KG1 (cell line): ENCODE results near the gene SNORC.
"Not testable (repeated sequence)": the region's sequence is repeated elsewhere in the genome, so short reads cannot be mapped to it uniquely, and the experiment has no call there.

Experiments used
- DNase-seq: peaks from one replicate; lab custom pipeline; 2025; lab: John Stamatoyannopoulos, UW

Gene SNORC

DNA sequence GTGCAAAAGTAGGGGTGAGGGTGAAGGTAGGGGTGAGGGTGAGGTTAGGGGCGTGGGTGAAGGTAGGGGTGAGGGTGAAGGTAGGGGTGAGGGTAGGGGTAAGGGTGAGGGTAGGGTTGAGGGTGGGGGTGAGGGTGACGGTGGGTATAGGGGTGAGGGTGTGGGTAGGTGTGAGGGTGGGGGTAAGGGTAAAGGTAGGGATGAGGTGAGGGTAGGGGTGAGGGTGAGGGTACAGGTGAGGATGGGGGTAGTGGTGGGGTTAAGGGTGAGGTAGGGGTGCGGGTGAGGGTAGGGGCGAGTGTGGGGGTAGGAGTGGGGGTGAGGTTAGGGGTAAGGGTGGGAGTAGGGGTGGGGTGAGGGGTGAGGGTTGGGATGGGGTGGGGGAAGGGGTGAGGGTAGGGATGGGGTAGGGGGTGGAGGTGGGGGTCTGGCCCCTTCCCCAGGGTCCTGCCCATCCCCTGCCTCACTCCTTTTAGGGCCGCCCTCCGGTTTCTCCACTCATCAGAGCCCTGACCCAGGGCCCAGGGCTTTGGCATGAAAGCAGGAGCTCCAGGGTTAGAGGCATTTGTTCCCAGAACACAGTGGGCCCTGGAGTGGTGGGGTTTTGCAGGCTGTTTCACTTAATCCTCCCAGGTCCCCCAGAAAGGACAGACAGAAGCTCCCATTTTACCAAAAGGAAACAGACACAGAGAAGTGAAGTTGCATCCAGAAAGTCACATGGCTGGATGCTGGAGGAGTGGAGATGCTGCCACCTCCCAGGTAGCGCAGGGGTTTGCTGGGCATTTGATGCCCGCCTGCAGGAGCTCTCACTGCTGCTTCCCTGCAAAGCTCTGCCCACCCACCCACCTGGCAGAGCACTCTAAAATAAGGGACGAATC is 26.9 kb downstream of the SNORC start:
- no peak for DNase-seq

DNA sequence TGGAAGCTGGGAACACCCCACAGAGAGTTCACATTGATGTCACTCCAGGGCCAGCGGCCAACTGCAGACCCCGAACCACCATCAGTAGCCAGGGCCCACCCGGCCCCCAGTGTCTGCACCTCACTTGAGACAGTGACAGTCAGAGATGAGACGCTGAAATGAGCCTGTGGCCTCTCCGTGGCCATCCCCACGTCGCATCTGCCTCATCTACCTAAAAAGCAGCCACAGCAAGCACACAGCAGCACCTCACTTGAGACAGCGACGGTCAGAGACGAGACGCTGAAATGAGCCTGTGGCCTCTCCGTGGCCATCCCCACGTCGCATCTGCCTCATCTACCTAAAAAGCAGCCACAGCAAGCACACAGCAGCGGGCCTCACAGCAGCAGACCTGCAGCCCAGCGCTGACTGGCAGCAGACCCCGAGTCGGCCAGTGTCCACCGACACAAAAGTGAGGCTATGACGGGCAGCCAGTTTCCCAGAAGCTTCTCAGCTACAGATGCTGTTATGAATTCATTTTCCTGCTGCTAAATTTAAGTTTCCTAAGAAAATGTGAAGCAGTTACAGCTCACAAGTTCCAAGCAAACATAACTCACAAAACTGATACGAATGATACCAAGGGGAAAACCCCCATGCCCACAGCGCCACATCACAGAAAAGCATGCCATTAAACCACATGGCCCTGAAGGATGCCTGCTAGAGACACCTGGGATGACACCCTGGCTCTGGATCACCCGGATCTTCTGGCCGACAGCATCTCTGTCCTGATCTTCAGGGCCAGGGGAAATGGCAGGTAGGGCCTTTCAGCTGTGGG is 27.7 kb downstream of the SNORC start:
- no peak for DNase-seq

DNA sequence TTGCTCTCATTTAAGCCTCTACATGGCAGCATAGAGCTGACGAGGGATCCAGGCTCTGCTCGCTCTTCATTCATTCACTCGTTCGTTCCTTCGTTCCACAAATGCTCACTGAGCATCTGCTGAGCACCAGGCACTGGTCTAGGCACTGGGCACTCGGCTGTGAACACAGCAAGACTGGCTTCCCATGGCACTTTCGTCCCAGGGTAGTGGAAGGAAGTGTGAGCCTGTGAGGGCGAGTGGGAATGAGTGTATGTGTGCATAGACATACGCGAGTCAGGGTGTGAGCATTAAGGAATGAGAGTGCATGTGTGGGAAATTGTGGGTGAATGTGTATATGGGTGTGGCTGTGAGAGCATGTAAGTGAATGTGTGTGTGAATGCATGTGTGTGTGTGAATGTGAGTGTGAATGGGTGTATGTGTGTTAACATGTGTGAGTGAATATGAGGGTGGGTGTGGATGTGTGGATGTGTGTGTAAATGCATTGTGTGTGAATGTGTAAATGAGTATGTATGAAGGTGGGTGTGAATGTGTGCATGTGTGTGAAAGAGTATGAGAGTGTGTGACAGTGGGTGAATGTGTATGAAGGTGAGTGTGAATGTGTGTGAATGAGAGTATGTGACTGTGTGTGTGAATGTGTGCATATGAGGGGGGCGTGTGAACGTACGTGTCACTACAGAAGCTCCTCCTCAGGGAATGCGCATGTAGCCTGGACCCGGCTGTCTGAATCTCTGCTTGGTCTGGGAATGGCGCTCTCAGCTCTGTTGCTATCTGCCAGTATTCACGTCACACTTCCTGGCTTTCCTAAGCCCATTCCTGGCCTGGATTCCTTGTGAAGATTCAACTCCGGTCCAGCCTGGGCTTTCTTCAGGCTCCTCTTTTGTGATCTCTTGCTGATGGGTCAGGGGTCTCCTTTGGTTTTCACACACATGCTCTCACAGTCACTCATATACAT is 28.8 kb downstream of the SNORC start:
- no peak for DNase-seq

DNA sequence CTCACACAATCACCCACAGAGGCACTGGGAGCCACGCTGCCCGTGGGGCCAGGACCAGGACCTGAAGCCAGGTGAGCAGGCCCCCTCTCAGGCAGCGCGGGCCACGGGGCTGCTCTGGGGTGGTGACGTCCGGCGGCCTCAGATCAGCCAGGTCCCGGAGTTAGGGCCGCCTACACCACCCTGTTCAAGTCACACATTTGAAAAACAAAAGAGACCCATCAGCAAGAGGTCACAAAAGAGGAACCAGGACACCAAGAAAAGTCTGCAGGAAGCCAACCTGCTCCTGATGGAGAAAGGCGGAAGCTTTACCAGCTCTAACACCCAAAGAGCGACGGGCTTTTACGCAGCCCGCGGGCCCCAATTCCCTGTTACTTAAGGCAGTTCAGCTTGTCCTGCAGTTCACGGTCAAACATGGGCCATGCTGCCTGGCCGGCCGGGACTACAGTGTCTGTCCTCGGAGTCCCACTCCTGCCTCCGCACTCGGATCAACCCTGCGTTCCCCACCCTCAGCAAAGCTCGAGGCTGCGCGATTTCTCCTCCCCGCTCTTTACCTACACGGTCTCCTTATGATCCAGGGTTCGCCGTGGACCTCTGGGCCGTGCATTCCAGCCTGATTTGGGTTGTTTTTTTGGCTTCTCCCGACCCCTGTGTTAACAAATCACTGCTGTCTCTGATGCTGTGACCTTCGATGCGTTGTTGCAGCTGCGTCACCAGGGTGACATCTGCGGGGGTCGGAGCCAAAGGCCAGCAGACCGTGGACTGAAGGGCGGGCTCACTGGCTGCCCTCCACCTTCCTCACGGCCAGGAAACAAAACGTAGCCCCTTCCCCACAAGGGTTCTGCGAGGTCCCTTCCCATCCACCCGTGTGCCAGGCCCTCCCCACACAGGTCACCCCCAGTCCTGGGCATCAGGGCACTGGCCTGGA is 31.0 kb downstream of the SNORC start:
- no peak for DNase-seq

DNA sequence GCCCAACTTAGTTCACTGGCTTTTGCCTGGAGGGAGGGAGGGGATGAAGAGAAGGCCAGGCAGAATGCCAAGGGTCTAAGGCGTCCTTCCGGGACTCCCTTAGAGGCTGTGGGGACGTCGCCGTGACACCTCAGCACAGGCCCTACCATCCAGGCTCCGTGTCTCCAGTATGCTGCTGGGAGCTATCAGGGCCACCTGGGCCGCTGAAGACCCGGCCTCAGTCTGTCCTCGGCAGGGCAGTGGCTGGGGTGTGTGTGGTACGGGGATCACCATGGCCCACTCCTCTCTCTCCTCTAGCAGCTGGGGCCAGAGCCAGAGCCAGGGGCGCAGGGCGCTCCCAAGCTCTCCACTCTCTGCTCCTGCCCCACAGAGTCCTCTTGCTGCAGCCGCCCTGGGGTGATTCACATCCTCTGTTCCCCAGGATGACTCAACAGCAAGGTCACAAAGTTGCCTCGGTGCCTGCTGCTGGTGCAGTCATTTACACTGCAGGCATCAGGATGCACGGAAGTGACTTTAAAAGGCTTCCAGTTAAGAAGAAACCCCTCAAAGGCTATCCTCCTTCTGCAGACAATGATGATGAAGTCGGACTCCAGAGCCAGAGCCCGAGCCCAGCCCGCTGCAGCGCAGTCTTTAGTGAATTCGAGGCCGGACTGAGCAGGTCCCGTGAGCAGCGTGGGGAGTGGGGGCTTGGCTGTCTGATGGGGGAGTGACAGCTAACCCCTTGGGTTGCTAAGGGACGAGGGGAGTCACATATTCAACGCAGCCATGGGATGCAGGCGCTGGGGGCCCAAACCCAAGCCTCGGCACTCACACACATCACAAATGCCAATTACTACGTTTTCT is 31.9 kb downstream of the SNORC start:
- no peak for DNase-seq

DNA sequence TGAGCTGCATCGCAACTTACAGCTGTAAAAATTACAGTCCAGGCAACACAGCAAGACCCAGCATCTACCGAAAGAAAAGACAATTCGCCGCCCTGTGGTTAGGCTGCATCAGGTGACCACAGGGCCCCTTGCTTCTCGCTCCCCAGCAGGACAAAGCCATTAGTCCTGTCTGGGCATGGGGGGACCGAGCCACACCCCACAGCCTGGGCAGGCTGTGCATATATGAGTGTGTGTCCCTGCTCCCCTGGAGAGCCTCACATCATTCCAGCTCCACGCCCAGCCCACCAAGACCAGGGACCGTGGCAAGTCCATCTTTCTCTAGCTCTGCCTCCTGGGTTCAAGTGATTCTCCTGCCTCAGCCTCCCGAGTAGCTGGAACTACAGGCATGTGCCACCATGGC is 33.9 kb downstream of the SNORC start:
- no peak for DNase-seq

DNA sequence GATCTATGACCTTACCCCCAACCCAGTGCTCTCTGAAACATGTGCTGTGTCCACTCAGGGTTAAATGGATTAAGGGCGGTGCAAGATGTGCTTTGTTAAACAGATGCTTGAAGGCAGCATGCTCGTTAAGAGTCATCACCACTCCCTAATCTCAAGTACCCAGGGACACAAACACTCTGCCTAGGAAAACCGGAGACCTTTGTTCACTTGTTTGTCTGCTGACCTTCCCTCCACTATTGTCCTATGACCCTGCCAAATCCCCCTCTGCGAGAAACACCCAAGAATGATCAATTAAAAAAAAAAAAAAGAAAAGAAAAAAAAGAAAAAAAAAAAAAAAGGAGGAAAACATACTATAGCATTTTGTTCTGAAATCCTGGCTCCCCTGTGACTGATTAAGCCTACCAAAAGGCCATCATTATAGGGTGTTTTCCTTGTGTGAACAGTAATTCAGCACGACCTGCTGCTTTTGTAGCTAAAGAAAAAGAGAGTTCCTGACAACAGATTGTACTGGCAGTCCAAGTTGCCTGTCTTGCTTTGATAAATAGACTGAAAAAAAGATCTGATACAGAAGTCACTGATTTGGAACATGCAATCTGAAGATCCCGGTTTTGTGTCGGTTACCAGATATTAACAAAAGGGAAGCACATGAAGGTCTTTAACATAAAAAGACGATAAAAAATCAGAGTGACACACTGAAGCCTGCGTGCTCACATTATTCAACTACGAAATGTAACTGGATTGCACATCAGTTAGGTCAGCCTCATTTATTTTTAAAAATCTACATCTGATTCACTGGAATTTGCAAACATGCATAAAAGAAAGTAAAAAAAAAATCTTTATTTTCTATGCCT is 37.0 kb downstream of the SNORC start:
- DNase-seq: not testable (repeated sequence)

DNA sequence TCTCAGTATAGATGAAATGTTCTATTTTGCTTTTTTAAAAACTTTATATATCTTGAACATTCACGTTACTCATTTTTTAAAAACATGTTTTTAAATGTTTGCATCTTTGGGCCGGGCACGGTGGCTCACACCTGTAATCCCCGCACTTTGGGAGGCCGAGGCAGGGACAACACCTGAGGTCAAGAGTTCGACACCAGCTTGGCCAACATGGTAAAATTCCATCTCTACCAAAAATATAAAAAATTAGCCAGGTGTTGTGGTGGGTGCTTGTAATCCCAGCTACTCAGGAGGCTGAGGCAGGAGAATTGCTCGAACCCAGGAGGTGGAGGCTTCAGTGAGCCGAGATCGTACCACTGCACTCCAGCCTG is 37.6 kb downstream of the SNORC start:
- not testable (repeated sequence) for DNase-seq

DNA sequence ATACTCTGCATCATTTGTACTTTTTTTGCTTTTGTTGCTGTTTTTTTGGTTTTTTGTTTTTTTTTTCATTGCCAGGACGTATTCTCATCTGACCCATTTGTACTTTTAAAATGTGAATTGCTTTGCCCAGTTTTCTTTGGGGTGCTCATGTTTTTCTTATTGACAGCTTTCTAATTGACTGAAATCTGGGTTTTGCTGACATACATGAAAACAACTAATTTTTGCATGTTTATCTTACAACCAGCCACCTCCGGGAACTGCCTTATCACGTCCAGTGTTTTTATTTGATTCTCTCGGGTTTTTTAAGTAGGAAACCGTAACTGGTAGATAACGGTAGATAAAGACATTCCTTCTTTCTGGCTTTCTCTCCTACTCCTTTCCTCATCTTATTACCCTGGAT is 38.6 kb downstream of the SNORC start:
- DNase-seq: no peak

DNA sequence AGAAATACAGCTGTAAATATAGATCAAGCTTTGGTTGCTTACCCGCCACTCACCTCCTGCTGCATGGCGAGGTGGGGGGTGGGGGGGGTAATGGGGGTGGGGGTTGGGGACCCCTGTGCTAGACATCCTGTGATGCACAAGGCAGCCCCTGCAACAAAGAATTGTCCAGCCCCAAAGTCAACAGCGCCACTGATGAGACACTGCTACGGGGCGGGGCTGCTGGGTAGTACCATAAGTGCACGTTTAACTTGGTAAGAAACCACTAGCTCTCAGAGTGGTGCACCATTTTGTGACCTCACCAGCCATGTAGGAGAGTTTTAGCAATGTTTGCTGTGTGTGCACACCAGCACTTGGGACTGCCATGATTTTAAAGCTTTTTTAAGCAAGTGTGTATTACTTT is 40.3 kb downstream of the SNORC start:
- DNase-seq: no peak

DNA sequence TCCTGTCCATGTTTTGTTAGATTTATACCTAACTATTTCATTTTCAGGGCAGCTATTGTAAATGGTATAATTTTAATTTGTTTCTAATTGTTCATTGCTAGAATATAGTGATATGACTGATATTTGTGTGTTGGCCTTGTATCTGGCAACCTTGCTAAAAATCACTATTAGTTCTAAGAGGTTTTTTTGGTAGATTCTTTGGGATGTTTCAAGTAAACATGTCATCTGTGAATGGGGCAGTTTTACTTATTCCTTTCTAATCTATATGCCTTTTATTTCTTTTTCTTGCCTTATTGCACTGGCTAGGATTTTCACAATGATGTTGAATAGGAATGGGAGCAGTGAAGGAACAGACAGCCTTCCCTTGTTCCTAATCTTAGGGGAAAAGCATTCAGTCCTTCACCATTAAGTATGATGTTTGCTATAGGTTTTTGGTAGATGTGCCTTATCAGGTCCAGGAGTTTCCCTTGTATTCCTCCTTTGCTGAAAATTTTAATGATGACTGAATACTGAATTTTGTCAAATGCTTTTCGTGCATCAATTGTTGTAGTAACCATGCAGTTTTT is 41.7 kb downstream of the SNORC start:
- no peak for DNase-seq

DNA sequence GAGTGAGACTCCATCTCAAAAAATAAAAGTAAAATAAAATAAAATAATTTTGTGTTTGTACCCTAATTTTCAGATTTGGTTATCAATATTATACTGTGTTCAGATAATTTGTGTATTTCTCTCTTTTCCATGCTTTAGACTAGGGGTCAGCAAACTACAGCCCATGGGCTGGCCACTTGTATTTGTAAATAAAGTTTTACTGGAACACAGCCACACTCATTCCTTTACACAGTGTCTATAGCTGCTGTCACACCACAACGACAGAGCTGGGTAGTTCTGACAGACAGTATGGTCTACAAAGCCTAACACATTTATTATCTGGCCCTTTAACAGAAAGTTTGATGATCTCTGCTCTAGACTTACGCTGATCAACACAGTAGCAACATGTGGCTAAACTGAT is 43.8 kb downstream of the SNORC start:
- DNase-seq: no peak

DNA sequence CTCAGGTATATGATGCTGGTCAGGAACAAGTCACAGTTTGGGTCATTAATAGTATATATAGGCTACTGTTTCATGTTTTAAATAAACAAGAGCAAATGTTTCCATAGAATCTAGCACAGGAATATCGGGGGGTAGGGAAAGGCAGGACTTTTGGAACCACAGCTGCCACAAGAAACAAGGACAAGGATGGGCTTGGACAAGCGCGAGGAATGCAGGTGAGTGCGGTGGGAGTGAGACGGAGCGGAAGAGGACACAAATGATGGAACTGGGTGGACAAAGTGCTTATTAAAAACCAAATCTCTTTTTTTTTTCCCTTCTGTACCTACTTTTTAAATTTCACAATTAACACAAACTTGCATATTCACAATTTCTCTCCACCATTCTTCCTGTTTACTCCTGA is 49.1 kb downstream of the SNORC start:
- DNase-seq: no peak

DNA sequence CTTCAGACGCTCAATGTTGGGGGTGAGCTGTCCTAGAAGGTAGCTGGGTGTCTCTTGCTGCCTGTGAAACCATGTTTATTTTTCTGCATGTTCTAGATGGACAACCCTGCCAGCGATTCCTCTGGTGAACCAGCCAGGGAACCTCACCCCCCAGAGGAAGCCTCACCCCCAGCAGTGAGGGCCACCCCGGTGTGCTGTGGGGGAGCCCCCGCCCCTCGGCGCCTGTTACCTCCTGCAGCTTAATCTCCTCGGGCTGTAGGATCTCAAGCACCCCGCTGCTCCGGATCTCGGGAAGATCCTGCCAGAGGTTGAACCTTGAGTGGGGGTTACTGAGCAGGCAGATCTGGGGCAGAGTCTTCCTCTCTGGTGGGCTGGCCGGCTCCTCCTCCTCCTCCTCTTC is 50.0 kb downstream of the SNORC start:
- DNase-seq: no peak

DNA sequence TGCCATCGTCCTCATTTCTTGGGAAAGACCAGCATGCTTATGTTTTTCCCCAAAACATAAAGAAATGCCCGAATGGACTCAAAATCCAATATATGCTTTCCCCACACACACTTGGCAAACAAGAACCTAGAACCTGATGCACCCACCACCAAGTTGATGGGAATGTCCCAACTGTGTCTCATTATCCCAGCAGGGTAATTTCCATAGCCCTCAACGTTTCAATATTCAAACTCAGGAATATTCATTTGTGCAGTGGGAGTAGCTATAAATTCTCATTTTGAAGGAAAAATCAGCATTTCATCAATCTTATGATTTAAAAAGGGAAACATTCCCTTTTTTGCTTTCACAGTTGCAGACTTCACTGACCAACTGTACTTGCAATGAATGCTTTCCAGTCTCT is 50.7 kb downstream of the SNORC start:
- DNase-seq: no peak

DNA sequence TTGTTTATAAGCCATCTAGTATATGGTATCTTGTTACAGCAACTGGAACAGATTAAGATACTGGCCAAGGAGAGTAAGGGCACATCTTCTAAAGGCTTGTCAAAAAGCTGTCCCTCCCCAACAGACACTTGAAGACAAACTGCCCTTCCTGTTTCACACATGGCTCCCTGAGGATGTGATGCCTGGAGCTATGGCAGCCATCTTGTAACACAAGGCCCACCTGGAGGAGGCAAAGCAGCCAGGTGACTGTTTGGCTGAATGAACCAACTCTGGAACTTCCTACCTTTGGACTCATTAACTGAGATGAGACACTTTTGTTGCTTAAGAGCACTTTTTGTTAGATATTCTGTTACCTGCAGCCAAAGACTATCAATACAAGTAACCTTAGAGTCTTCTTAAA is 54.4 kb downstream of the SNORC start:
- DNase-seq: no peak

DNA sequence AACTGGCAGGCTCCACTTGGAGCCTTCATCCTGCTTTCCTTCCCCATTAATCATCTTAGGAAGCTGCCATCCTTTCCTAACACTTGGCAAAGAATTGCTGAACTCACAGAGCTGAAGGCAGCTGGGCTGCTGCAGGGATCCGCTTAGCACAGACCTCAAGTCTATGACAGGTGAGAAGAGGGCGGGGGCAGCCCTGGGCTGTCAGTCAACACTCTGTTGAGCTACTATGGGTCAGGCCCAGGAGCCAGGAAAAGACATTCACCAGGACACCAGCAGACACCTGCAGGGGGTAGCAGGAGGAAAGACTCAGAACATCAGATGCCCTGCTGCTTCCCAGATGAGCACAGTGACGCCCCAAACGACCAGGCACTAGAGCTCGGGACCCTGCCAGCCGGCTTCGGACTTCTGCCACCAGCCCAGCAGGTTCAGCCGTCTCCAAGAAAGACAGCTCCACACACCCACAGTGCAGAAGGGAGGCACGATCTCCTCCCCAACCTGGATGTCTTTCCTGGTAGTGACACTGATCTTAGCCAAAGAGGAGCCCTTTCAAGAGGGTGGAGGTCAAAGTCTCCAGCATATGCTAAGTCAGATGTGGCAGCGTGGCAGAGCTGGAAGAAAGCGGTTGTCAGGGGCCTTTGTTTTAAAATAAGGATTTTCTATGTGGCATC is 55.2 kb downstream of the SNORC start:
- DNase-seq: no peak

DNA sequence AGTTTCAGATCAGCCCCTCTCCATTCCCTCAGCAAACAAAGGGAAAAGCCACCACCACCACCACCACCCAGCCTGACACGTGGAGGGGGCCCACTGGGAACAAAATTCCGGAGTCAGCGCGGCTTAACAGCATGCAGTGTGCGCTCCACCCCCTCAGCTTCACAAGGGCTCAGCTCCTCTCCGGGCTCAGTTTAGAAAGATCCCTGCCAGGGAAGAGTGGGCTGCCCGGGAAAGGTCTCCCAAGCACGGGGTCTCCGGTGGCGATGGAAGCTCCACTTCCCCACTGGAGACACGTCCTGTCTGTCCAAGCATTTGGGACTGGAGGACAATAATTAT is 55.7 kb downstream of the SNORC start:
- no peak for DNase-seq
